Duodenal mucosa (tissue), 2 donors: ENCODE data around the gene TRMT44.
"Not testable (repeated sequence)": the region's sequence is repeated elsewhere in the genome, so short reads cannot be mapped to it uniquely, and the experiment has no call there.

ENCODE experiments used
- H3K27ac ChIP-seq: one replicate; pipeline ENCODE4 v1.7.0; 2013; ENCODE audit warnings: low read depth, low read length
- H3K27me3 ChIP-seq, 2 donors: one replicate each; pipeline ENCODE4 v1.7.0; 2013; ENCODE audit warnings: low read length in 2 of 2, control low read depth in 1 of 2; ENCODE audit not compliant: insufficient read depth in 2 of 2, control insufficient read depth in 1 of 2
- H3K36me3 ChIP-seq, 2 donors: one replicate each; pipeline ENCODE4 v1.7.0; 2013; ENCODE audit warnings: low read length in 2 of 2, control low read depth in 1 of 2; ENCODE audit not compliant: insufficient read depth in 2 of 2, control insufficient read depth in 1 of 2
- H3K4me1 ChIP-seq, 2 donors: one replicate each; pipeline ENCODE4 v1.7.0; 2013; ENCODE audit warnings: low read length in 2 of 2, control low read depth in 1 of 2; ENCODE audit not compliant: insufficient read depth in 2 of 2, control insufficient read depth in 1 of 2
- H3K4me3 ChIP-seq, 2 donors: one replicate each; pipeline ENCODE4 v1.7.0; 2013; ENCODE audit warnings: low read length in 2 of 2, low read depth in 1 of 2
- H3K9ac ChIP-seq, 2 donors: one replicate each; pipeline ENCODE4 v1.7.0; 2013; ENCODE audit warnings: low read length in 2 of 2, low read depth in 1 of 2
- H3K9me3 ChIP-seq, 2 donors: one replicate each; pipeline ENCODE4 v1.7.0; 2013; ENCODE audit warnings: low read length in 2 of 2, control low read depth in 1 of 2; ENCODE audit not compliant: control insufficient read depth in 1 of 2

Gene TRMT44

GRCh38 chr4:8508266-8508665 lies 67.7 kb downstream of the TRMT44 start:
- Histone ChIP-seq H3K27ac (no peak overlapping the region), H3K9ac (no peak overlapping the region), H3K36me3 (no peaks in the 10 kb centered on the region), H3K4me3 (no peak overlapping the region), H3K4me1 (peaks cover 0 to 5% of the 10 kb centered on the region in 2 donors), H3K9me3 (no peaks in the 10 kb centered on the region), H3K27me3 (peaks cover 0 to 8% of the 10 kb centered on the region in 2 donors)

- Histone ChIP-seq H3K9ac (no peak overlapping the region), H3K27me3 (peaks cover 0 to 6% of the 10 kb centered on the region in 2 donors), H3K9me3 (no peaks in the 10 kb centered on the region), H3K27ac (no peak overlapping the region), H3K4me3 (no peak overlapping the region), H3K36me3 (no peaks in the 10 kb centered on the region), H3K4me1 (peaks cover 0 to 5% of the 10 kb centered on the region in 2 donors)
Observed at GRCh38 chr4:8508740-8509139, 68.2 kb downstream of the TRMT44 start.

- Histone ChIP-seq H3K36me3 (no peaks in the 10 kb centered on the region), H3K4me3 (no peak overlapping the region)
Observed at GRCh38 chr4:8509311-8509950, 68.9 kb downstream of the TRMT44 start.

DNA sequence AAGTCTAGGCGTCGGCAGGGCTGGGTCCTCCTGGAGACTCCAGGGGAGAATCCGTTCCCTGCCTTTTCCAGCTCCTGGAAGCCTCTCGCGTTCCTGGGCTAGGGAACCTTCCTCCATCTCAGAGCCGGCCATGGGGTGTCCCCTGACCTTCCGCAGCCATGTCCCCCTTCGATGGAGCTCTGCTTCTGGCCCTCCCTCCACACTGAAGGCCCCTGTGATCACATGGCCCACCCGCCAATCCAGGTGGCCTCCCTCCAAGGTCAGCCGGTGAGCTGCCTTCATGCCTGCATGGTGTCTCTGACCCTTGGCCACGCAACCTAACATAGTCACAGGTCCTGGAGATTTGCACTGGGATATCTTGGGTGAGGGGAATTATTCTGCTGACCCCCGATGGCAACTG lies 69.6 kb downstream of the TRMT44 start:
- Histone ChIP-seq H3K36me3 (no peaks in the 10 kb centered on the region), H3K27ac (no peak overlapping the region), H3K4me1 (peaks cover 0 to 5% of the 10 kb centered on the region in 2 donors), H3K27me3 (peaks cover 0 to under 1% of the 10 kb centered on the region in 2 donors), H3K9ac (no peak overlapping the region), H3K4me3 (no peak overlapping the region), H3K9me3 (no peaks in the 10 kb centered on the region)

More at GRCh38 chr4:8509311-8509950, 68.9 kb downstream of the TRMT44 start:
- peaks cover 0 to 5% of the 10 kb centered on the region in 2 donors for H3K4me1 ChIP-seq
- H3K9ac ChIP-seq, result no peak overlapping the region
- peaks cover 0 to 5% of the 10 kb centered on the region in 2 donors for H3K27me3 ChIP-seq
- no peak overlapping the region for H3K27ac ChIP-seq
- H3K9me3 ChIP-seq, result no peaks in the 10 kb centered on the region

DNA sequence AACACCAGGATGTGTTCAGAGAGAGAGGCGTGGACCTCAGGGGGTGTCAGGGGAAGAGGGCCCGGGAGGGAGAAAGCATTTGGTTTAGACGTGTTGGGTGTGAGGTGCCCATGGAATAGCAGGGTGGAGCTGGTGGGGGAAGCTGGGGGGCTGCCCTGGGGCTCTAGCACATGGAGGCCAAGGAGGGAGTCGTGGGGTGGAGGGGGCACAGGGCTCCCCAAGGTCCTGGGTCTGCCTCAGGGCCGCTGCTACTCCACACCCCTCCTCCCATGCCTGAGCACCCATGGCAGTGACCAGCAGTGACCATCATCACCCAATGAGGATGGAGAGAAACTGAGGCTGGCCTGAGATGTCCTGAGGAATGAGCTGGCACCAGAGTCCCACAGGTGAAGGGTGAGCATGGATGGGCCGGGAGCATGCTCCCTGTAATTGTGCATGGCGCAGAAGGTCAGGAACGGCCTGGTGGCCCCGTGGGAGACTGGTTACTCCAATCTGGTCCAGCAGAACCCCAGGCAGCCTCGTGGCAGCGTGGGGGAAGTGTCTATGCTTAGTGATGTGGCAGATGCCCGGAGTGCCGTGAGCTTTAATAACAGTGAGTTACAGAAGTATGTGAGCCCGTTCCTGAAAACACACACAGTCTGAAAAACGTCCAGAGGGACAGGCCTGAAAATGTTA lies 70.2 kb downstream of the TRMT44 start:
- Histone ChIP-seq H3K4me1 (peaks cover 0 to 5% of the 10 kb centered on the region in 2 donors), H3K9ac (no peak overlapping the region), H3K9me3 (no peaks in the 10 kb centered on the region), H3K36me3 (no peaks in the 10 kb centered on the region), H3K27ac (no peak overlapping the region), H3K27me3 (no peaks in the 10 kb centered on the region), H3K4me3 (no peak overlapping the region)

GRCh38 chr4:8512510-8512909 lies 71.9 kb downstream of the TRMT44 start:
- no peaks in the 10 kb centered on the region for H3K4me1 ChIP-seq
- H3K36me3 ChIP-seq, result no peaks in the 10 kb centered on the region
- H3K27ac ChIP-seq, result no peak overlapping the region
- H3K4me3 ChIP-seq, result no peak overlapping the region
- H3K9me3 ChIP-seq, result no peaks in the 10 kb centered on the region
- no peak overlapping the region for H3K9ac ChIP-seq
- no peaks in the 10 kb centered on the region for H3K27me3 ChIP-seq

DNA sequence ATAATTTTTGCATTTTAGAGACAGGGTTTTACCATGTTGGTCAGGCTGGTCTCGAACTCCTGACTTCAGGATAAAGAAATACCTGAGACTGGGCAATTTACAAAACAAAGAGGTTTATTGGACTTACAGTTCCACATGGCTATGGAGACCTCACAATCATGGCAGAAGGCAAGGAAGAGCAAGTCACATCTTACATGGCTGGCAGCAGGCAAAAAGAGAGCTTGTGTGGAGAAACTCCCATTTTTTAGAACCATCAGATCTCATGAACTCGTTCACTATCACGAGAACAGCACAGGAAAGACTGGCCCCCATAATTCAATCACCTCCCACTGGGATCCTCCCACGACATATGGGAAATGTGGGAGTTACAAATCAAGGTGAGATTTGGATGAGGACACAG lies 72.5 kb downstream of the TRMT44 start:
- not testable (repeated sequence) for H3K4me3 ChIP-seq, H3K27ac ChIP-seq, H3K4me1 ChIP-seq, H3K9me3 ChIP-seq, H3K36me3 ChIP-seq, H3K9ac ChIP-seq, H3K27me3 ChIP-seq

GRCh38 chr4:8513931-8514330 lies 73.4 kb downstream of the TRMT44 start:
- Histone ChIP-seq H3K27me3 (no peaks in the 10 kb centered on the region), H3K27ac (no peak overlapping the region), H3K4me1 (no peaks in the 10 kb centered on the region), H3K9ac (no peak overlapping the region), H3K4me3 (no peak overlapping the region), H3K9me3 (no peaks in the 10 kb centered on the region), H3K36me3 (no peaks in the 10 kb centered on the region)

DNA sequence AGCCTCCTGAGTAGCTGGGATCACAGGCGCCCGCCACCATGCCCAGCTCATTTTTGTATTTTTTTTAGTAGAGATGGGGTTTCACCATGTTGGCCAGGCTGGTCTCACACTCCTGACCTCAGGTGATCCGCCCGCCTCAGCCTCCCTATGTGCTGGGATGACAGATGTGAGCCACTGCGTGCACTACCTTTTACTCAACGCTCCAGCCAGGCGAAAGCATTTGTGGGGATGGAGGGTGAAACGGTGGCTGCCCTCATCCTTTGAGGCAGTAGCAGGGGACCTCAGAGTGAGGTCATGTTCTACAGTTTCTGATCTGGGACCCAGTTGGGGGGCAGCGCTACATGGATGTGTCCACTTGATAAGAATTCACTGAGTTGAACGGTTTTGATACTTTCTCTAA lies 73.8 kb downstream of the TRMT44 start:
- H3K27me3 ChIP-seq, result no peaks in the 10 kb centered on the region
- no peaks in the 10 kb centered on the region for H3K4me1 ChIP-seq
- no peak overlapping the region for H3K4me3 ChIP-seq
- H3K36me3 ChIP-seq, result no peaks in the 10 kb centered on the region
- H3K9ac ChIP-seq, result no peak overlapping the region
- no peaks in the 10 kb centered on the region for H3K9me3 ChIP-seq
- no peak overlapping the region for H3K27ac ChIP-seq

GRCh38 chr4:8515316-8516060 lies 74.9 kb downstream of the TRMT44 start:
- Histone ChIP-seq H3K9ac (no peak overlapping the region), H3K4me1 (no peaks in the 10 kb centered on the region), H3K36me3 (no peaks in the 10 kb centered on the region), H3K27ac (no peak overlapping the region), H3K9me3 (peaks cover 0 to 7% of the 10 kb centered on the region in 2 donors), H3K4me3 (no peak overlapping the region), H3K27me3 (no peaks in the 10 kb centered on the region)
